K562 (cell line): ENCODE measurements around the gene ITPR2. TPM values are rescaled to one million over a fixed set of nuclear protein-coding genes. Genes with fewer than 3 reads are reported as not detected.

Experiments
- ARID4B ChIP-seq: sonication (generic); formaldehyde crosslinking; IDR thresholded peaks from 2 replicates; pipeline ENCODE4 v1.8.0; 2022; ENCODE audit warnings: mild to moderate bottlenecking, missing genetic modification reagents
- ZNF785 ChIP-seq: fragments of 250-450 bp; sonication (Bioruptor Pico); IDR thresholded peaks from 2 replicates; pipeline ENCODE4 v1.4.0; 2020; ENCODE audit warnings: mild to moderate bottlenecking
- polyA plus RNA-seq, 8 experiments: library from polyadenylated mRNA; depleted of rRNA in 4 of 8; stranded (reverse) in 5 of 8; unstranded in 3 of 8; fragments of >200 nt; fragmentation: Nextera tagmentation in 2 of 8; fragmentation: Illumina TruSeq in 1 of 8; extraction: Ambion mirVana in 2 of 8; extraction: Trizol in 1 of 8; gene quantifications; 2 replicates each; pipeline versions ENCODE4 v1.2.1 to v1.2.3, GENCODE V29; 2011 to 2014; ENCODE audit warnings: inconsistent platforms in 1 of 8, missing spikeins in 1 of 8
- total RNA-seq, 7 experiments: library from RNA; depleted of rRNA in 6 of 7; stranded (reverse); fragments of >200 nt in 6 of 7; fragmentation: Illumina TruSeq in 2 of 7; extraction: Trizol in 2 of 7; gene quantifications; 2 replicates each; pipeline versions ENCODE4 v1.2.1 to v1.2.3, GENCODE V29; 2011 to 2021; ENCODE audit warnings: low replicate concordance in 1 of 7
- TF ChIP-seq, protein P1 (sequence below): fragments of 150-350 bp; conservative IDR thresholded peaks from 2 replicates; pipeline ENCODE4 v1.6.1; 2014; ENCODE audit warnings: low read length

Gene ITPR2
- total and polyA plus RNA-seq, 9 of the 15 experiments (the other 6 are each of a cell fraction or from before 2014, with no cell fraction given): 0.21 to 3.3 (median 0.95) TPM

DNA sequence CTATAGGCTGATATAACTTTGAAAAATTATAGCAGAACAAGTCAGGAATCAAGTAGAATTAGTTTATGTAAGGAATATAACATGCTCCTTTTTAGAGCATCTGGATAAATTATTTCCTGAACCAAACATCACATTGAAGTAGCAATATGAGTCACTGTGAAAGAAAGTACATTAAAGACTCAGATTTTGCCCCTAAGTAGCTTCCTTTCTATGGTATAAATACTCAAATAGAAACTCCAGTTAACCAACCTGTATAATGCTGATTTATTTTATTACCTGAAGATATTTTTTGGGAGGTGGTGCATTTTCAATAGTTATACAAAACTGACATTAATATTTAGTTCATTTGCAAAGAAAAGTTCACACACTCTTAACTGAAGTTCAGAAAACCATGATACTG, 312.1 kb downstream of the ITPR2 start (continued):
- TF ChIP-seq, protein P1, sequence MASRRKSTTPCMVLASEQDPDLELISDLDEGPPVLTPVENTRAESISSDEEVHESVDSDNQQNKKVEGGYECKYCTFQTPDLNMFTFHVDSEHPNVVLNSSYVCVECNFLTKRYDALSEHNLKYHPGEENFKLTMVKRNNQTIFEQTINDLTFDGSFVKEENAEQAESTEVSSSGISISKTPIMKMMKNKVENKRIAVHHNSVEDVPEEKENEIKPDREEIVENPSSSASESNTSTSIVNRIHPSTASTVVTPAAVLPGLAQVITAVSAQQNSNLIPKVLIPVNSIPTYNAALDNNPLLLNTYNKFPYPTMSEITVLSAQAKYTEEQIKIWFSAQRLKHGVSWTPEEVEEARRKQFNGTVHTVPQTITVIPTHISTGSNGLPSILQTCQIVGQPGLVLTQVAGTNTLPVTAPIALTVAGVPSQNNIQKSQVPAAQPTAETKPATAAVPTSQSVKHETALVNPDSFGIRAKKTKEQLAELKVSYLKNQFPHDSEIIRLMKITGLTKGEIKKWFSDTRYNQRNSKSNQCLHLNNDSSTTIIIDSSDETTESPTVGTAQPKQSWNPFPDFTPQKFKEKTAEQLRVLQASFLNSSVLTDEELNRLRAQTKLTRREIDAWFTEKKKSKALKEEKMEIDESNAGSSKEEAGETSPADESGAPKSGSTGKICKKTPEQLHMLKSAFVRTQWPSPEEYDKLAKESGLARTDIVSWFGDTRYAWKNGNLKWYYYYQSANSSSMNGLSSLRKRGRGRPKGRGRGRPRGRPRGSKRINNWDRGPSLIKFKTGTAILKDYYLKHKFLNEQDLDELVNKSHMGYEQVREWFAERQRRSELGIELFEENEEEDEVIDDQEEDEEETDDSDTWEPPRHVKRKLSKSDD: no peak
- TF ChIP-seq ZNF785 (CRISPR knock-in tag) (no peak), ARID4B (CRISPR knock-in tag) (no peak)
